PC-3 (cell line): ENCODE data around the gene DENND1B. TPM values are rescaled to one million over a fixed set of nuclear protein-coding genes. Genes with fewer than 3 reads are reported as not detected.

Source experiments
- ATAC-seq: fragments of 200-7000 bp; cut with Tn5 transposase; 2 replicates; pipeline ENCODE4 v1.9.1; 2020; ENCODE audit warnings: mild to moderate bottlenecking, moderate library complexity
- BruUV-seq: library from RNA; stranded (reverse); fragments of 400-500 nt; replicated peaks from 2 replicates; lab custom pipeline; 2021; lab: Mats Ljungman, UMichigan
- CTCF ChIA-PET: fragments of 300-600 bp; sonication (Branson Sonifier 250); formaldehyde crosslinking; loops from one replicate; lab custom pipeline; 2022; ENCODE audit warnings: antibody characterized with exemption; lab: Charles Lee
- POLR2A ChIA-PET: fragments of 300-600 bp; sonication (Branson Sonifier 250); formaldehyde crosslinking; loops from one replicate; lab custom pipeline; 2022; ENCODE audit warnings: antibody characterized with exemption; ENCODE audit not compliant: unreplicated experiment; lab: Charles Lee
- DNase-seq: peaks from one replicate; pipeline ENCODE4 v3.0.0-alpha.2; 2015
- H2AFZ ChIP-seq: fragments of 300-600 bp; sonication (generic); 2 replicates; pipeline ENCODE4 v1.6.0; 2016; ENCODE audit warnings: antibody characterized with exemption, low read length
- H3F3A ChIP-seq: fragments of 300-600 bp; sonication (generic); one replicate; pipeline ENCODE4 v1.6.0; 2017; ENCODE audit warnings: antibody characterized with exemption, low read length, control low read depth, mild to moderate bottlenecking; ENCODE audit not compliant: unreplicated experiment
- H3K27ac ChIP-seq: fragments of 300-600 bp; sonication (generic); 2 replicates; pipeline ENCODE4 v1.5.1; 2016; ENCODE audit warnings: mild to moderate bottlenecking, low read length
- H3K27me3 ChIP-seq: fragments of 300-600 bp; sonication (generic); 2 replicates; pipeline ENCODE4 v1.6.1; 2016; ENCODE audit warnings: low read length, mixed read lengths
- H3K36me3 ChIP-seq: fragments of 300-600 bp; sonication (generic); 2 replicates; pipeline ENCODE4 v1.6.1; 2016; ENCODE audit warnings: low read depth, mixed run types, low read length, mixed read lengths
- H3K4me1 ChIP-seq: fragments of 300-600 bp; sonication (generic); 2 replicates; pipeline ENCODE4 v1.5.1; 2016; ENCODE audit warnings: low read length; ENCODE audit not compliant: insufficient read depth
- H3K4me2 ChIP-seq: fragments of 300-600 bp; sonication (generic); 2 replicates; pipeline ENCODE4 v1.6.0; 2016; ENCODE audit warnings: low read length
- H3K4me3 ChIP-seq: fragments of 300-600 bp; sonication (generic); 2 replicates; pipeline ENCODE4 v1.5.1; 2016; ENCODE audit warnings: mild to moderate bottlenecking, low read length, mixed read lengths
- H3K79me2 ChIP-seq: fragments of 300-600 bp; sonication (generic); 2 replicates; pipeline ENCODE4 v1.6.1; 2017; ENCODE audit warnings: low read length, mixed read lengths
- H3K9ac ChIP-seq: fragments of 300-600 bp; sonication (generic); 2 replicates; pipeline ENCODE4 v1.6.0; 2016; ENCODE audit warnings: mild to moderate bottlenecking, low read length
- H3K9me2 ChIP-seq: fragments of 300-600 bp; sonication (generic); replicated peaks from 2 replicates; pipeline ENCODE4 v1.6.1; 2016; ENCODE audit warnings: mixed run types, low read length, mixed read lengths
- H3K9me3 ChIP-seq: fragments of 300-600 bp; sonication (generic); 2 replicates; pipeline ENCODE4 v1.6.1; 2016; ENCODE audit warnings: low read length, mixed read lengths
- H4K20me1 ChIP-seq: fragments of 300-600 bp; sonication (generic); 2 replicates; pipeline ENCODE4 v1.6.1; 2016; ENCODE audit warnings: low read length, mixed read lengths
- CTCF ChIP-seq: fragments of 300-600 bp; sonication (generic); conservative IDR thresholded peaks from 2 replicates; pipeline ENCODE4 v1.5.1; 2017; ENCODE audit warnings: antibody characterized with exemption, low read depth, mild to moderate bottlenecking, low read length
- EZH2 ChIP-seq: fragments of 300-600 bp; sonication (generic); IDR thresholded peaks from one replicate; pipeline ENCODE4 v1.6.1; 2017; ENCODE audit warnings: antibody characterized with exemption, mild to moderate bottlenecking, low read length; ENCODE audit not compliant: unreplicated experiment
- EZH2phosphoT487 ChIP-seq: fragments of 300-600 bp; sonication (generic); IDR thresholded peaks from 2 replicates; pipeline ENCODE4 v1.6.1; 2018; ENCODE audit warnings: mild to moderate bottlenecking, antibody characterized with exemption, low read length, borderline replicate concordance
- intact Hi-C: fragments of 100-400 bp; cut with micrococcal nuclease; formaldehyde crosslinking; loops from 2 replicates; pipeline ENCODE4 v1.9.0; 2023
- total RNA-seq: library from RNA; depleted of rRNA; stranded (reverse); fragments of >200 nt; gene quantifications from 2 replicates; pipeline ENCODE4 v1.2.3, GENCODE V29; 2014

Gene DENND1B
- total RNA-seq, 1 experiment from 2014 or later = 7.4 TPM

- BruUV-seq = no TSS peak
- H3K27ac ChIP-seq = no peak overlapping the region
- intact Hi-C loops = loop anchor here (1.0 to 10.0 kb wide), 4 partner anchors 120 to 944 kb away; no protein-coding TSS in a partner anchor
- ChIA-PET CTCF (interaction anchor here (0.6 kb wide), 2 partner anchors 394 to 1242 kb away, joined by 3 read pairs; no protein-coding TSS in a partner anchor), POLR2A (no interaction called here)
- no peaks in the 10 kb centered on the region for H3K9me3 ChIP-seq
- no peaks in the 10 kb centered on the region for H4K20me1 ChIP-seq
- H3K36me3 ChIP-seq = no peaks in the 10 kb centered on the region
- H3K9ac ChIP-seq = no peak overlapping the region
- peak; percentile 72 for TF ChIP-seq CTCF
- TF ChIP-seq EZH2phosphoT487 = no peak
- no peak overlapping the region for H3K4me2 ChIP-seq
- no peaks in the 10 kb centered on the region for H3K27me3 ChIP-seq
- H2AFZ ChIP-seq = no peak overlapping the region
- no peaks in the 10 kb centered on the region for H3K4me1 ChIP-seq
- 0 out of 2 replicates have a peak, but pooled peaks have one; percentile 27 for ATAC-seq
- peak; percentile 60 for DNase-seq
- H3K9me2 ChIP-seq = no peaks in the 10 kb centered on the region
- H3K79me2 ChIP-seq = no peaks in the 10 kb centered on the region
- no peak overlapping the region for H3K4me3 ChIP-seq
- H3F3A ChIP-seq = no peaks in the 10 kb centered on the region
These were observed 254.1 kb downstream of the DENND1B start for GRCh38 chr1:197521118-197521739.

- no peak overlapping the region for H3K27ac ChIP-seq
- H4K20me1 ChIP-seq = no peaks in the 10 kb centered on the region
- no peaks in the 10 kb centered on the region for H3K4me1 ChIP-seq
- no peak overlapping the region for H3K9ac ChIP-seq
- H3K9me3 ChIP-seq = no peaks in the 10 kb centered on the region
- peak; percentile 53; the same call in 1 of the 2 replicates for TF ChIP-seq CTCF
- TF ChIP-seq EZH2phosphoT487 = no peak
- no peak for TF ChIP-seq EZH2
- no peak overlapping the region for H3K4me2 ChIP-seq
- H3K36me3 ChIP-seq = no peaks in the 10 kb centered on the region
- H3F3A ChIP-seq = no peaks in the 10 kb centered on the region
- DNase-seq (peak; percentile 36), ATAC-seq (no peak)
- no peaks in the 10 kb centered on the region for H3K27me3 ChIP-seq
- ChIA-PET POLR2A (no interaction called here), CTCF (interaction anchor here (0.7 to 1.0 kb wide), 3 partner anchors 120 to 396 kb away, joined by 3 to 11 read pairs (median 3); no protein-coding TSS in a partner anchor)
- intact Hi-C loops = loop anchor here (2.0 to 10.0 kb wide), 2 partner anchors 119 to 945 kb away; no protein-coding TSS in a partner anchor
- no peak overlapping the region for H2AFZ ChIP-seq
- no peaks in the 10 kb centered on the region for H3K79me2 ChIP-seq
- no peaks in the 10 kb centered on the region for H3K9me2 ChIP-seq
- no peak overlapping the region for H3K4me3 ChIP-seq
- BruUV-seq = no TSS peak
These were observed 255.4 kb downstream of the DENND1B start for GRCh38 chr1:197519741-197520334.

GRCh38 chr1:197515421-197515820 is 259.9 kb downstream of the DENND1B start:
- Histone ChIP-seq H2AFZ (no peak overlapping the region), H3K36me3 (no peaks in the 10 kb centered on the region), H3K9me2 (no peaks in the 10 kb centered on the region), H4K20me1 (no peaks in the 10 kb centered on the region), H3K4me2 (no peak overlapping the region), H3K9me3 (no peaks in the 10 kb centered on the region), H3F3A (no peaks in the 10 kb centered on the region), H3K4me3 (no peak overlapping the region), H3K27me3 (no peaks in the 10 kb centered on the region), H3K27ac (no peak overlapping the region), H3K9ac (no peak overlapping the region), H3K79me2 (no peaks in the 10 kb centered on the region), H3K4me1 (no peaks in the 10 kb centered on the region)
- ATAC-seq (no peak), DNase-seq (no peak)
- no TSS peak for BruUV-seq
- ChIA-PET CTCF (no interaction called here), POLR2A (no interaction called here)
- TF ChIP-seq EZH2phosphoT487 (no peak), EZH2 (no peak), CTCF (no peak)
- intact Hi-C loops = no loop called here
